Endothelial cell (in vitro differentiated cells): ENCODE results near the gene UBC. TPM values are rescaled to one million over a fixed set of nuclear protein-coding genes. Genes with fewer than 3 reads are reported as not detected.
"Not testable (repeated sequence)": the region's sequence is repeated elsewhere in the genome, so short reads cannot be mapped to it uniquely, and the experiment has no call there.

Experiments
- DNase-seq: peaks from one replicate; pipeline ENCODE4 v3.0.0; 2021; ENCODE audit warnings: low spot score
- H3K27ac Mint-ChIP-seq: one replicate; pipeline ENCODE4 v1.8.0; 2021; ENCODE audit warnings: mixed read lengths, inconsistent platforms; ENCODE audit not compliant: unreplicated experiment
- H3K27me3 Mint-ChIP-seq: one replicate; pipeline ENCODE4 v1.8.0; 2021; ENCODE audit warnings: mild to moderate bottlenecking, moderate library complexity, mixed read lengths, inconsistent platforms; ENCODE audit not compliant: unreplicated experiment
- H3K36me3 Mint-ChIP-seq: one replicate; pipeline ENCODE4 v1.8.0; 2021; ENCODE audit warnings: mild to moderate bottlenecking, low read depth, mixed read lengths, inconsistent platforms; ENCODE audit not compliant: unreplicated experiment
- H3K4me1 Mint-ChIP-seq: one replicate; pipeline ENCODE4 v1.8.0; 2021; ENCODE audit warnings: mild to moderate bottlenecking, mixed read lengths, inconsistent platforms; ENCODE audit not compliant: unreplicated experiment
- H3K4me3 Mint-ChIP-seq: one replicate; pipeline ENCODE4 v1.8.0; 2021; ENCODE audit warnings: mild to moderate bottlenecking, mixed read lengths, inconsistent platforms; ENCODE audit not compliant: unreplicated experiment
- H3K9me3 Mint-ChIP-seq: one replicate; pipeline ENCODE4 v1.8.0; 2021; ENCODE audit warnings: mixed read lengths, inconsistent platforms; ENCODE audit not compliant: unreplicated experiment
- total RNA-seq: library from RNA; stranded (reverse); fragmentation: NEBNext Ultra II Directional; extraction: Animal tissue kit (Norgen Biotek cat#: 25700); gene quantifications from one replicate; pipeline ENCODE4 v1.2.1, GENCODE V29; 2021; ENCODE audit not compliant: unreplicated experiment
- TF ChIP-seq, protein P1 (sequence below): fragments of 200-600 bp; sonication (generic); IDR thresholded peaks from one replicate; pipeline ENCODE4 v1.5.0; 2021; ENCODE audit warnings: antibody characterized with exemption; ENCODE audit not compliant: unreplicated experiment

The UBC gene
- total RNA-seq, 1 donor from 2014 or later, result 765 TPM

DNA sequence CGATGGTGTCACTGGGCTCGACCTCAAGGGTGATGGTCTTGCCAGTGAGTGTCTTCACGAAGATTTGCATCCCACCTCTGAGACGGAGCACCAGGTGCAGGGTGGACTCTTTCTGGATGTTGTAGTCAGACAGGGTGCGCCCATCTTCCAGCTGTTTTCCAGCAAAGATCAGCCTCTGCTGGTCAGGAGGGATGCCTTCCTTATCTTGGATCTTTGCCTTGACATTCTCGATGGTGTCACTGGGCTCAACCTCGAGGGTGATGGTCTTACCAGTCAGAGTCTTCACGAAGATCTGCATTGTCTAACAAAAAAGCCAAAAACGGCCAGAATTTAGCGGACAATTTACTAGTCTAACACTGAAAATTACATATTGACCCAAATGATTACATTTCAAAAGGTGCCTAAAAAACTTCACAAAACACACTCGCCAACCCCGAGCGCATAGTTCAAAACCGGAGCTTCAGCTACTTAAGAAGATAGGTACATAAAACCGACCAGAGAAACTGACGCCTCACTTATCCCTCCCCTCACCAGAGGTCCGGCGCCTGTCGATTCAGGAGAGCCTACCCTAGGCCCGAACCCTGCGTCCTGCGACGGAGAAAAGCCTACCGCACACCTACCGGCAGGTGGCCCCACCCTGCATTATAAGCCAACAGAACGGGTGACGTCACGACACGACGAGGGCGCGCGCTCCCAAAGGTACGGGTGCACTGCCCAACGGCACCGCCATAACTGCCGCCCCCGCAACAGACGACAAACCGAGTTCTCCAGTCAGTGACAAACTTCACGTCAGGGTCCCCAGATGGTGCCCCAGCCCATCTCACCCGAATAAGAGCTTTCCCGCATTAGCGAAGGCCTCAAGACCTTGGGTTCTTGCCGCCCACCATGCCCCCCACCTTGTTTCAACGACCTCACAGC is 717 bp downstream of the UBC start:
- peak overlapping the region; percentile 100 for H3K4me3 Mint-ChIP-seq
- H3K27me3 Mint-ChIP-seq, result peaks cover 37% of the 10 kb centered on the region
- peak; percentile 73 for DNase-seq
- TF ChIP-seq, protein P1, sequence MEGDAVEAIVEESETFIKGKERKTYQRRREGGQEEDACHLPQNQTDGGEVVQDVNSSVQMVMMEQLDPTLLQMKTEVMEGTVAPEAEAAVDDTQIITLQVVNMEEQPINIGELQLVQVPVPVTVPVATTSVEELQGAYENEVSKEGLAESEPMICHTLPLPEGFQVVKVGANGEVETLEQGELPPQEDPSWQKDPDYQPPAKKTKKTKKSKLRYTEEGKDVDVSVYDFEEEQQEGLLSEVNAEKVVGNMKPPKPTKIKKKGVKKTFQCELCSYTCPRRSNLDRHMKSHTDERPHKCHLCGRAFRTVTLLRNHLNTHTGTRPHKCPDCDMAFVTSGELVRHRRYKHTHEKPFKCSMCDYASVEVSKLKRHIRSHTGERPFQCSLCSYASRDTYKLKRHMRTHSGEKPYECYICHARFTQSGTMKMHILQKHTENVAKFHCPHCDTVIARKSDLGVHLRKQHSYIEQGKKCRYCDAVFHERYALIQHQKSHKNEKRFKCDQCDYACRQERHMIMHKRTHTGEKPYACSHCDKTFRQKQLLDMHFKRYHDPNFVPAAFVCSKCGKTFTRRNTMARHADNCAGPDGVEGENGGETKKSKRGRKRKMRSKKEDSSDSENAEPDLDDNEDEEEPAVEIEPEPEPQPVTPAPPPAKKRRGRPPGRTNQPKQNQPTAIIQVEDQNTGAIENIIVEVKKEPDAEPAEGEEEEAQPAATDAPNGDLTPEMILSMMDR, result peak; percentile 54
- H3K4me1 Mint-ChIP-seq, result peaks cover 57% of the 10 kb centered on the region
- H3K36me3 Mint-ChIP-seq, result peaks cover 37% of the 10 kb centered on the region
- peak overlapping the region; percentile 100 for H3K27ac Mint-ChIP-seq
- no peaks in the 10 kb centered on the region for H3K9me3 Mint-ChIP-seq

DNA sequence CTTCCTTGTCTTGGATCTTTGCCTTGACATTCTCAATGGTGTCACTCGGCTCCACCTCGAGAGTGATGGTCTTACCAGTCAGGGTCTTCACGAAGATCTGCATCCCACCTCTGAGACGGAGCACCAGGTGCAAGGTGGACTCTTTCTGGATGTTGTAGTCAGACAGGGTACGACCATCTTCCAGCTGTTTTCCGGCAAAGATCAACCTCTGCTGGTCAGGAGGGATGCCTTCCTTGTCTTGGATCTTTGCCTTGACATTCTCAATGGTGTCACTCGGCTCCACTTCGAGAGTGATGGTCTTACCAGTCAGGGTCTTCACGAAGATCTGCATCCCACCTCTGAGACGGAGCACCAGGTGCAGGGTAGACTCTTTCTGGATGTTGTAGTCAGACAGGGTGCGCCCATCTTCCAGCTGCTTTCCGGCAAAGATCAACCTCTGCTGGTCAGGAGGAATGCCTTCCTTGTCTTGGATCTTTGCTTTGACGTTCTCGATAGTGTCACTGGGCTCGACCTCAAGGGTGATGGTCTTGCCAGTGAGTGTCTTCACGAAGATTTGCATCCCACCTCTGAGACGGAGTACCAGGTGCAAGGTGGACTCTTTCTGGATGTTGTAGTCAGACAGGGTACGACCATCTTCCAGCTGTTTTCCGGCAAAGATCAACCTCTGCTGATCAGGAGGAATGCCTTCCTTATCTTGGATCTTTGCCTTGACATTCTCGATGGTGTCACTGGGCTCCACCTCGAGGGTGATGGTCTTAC is 1.7 kb downstream of the UBC start:
- Mint-ChIP-seq H3K27me3 (peaks cover 33% of the 10 kb centered on the region), H3K4me1 (peaks cover 50% of the 10 kb centered on the region), H3K27ac (peak overlapping the region; percentile 100), H3K36me3 (peaks cover 37% of the 10 kb centered on the region), H3K4me3 (peak overlapping the region; percentile 100)
- DNase-seq, H3K9me3 Mint-ChIP-seq: not testable (repeated sequence)

DNA sequence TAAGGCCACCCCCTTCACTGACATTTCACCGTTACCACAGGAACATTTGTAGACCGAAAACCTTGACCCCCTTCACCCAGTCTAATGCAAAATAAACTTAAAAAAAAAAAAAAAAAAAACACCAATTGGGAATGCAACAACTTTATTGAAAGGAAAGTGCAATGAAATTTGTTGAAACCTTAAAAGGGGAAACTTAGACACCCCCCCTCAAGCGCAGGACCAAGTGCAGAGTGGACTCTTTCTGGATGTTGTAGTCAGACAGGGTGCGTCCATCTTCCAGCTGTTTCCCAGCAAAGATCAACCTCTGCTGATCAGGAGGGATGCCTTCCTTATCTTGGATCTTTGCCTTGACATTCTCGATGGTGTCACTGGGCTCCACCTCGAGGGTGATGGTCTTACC is 2.9 kb downstream of the UBC start:
- H3K4me1 Mint-ChIP-seq, result peaks cover 46% of the 10 kb centered on the region
- H3K4me3 Mint-ChIP-seq, result peak overlapping the region; percentile 76
- H3K9me3 Mint-ChIP-seq, DNase-seq: not testable (repeated sequence)
- peak overlapping the region; percentile 18 for H3K27ac Mint-ChIP-seq
- H3K27me3 Mint-ChIP-seq, result peaks cover 29% of the 10 kb centered on the region
- H3K36me3 Mint-ChIP-seq, result peaks cover 35% of the 10 kb centered on the region

DNA sequence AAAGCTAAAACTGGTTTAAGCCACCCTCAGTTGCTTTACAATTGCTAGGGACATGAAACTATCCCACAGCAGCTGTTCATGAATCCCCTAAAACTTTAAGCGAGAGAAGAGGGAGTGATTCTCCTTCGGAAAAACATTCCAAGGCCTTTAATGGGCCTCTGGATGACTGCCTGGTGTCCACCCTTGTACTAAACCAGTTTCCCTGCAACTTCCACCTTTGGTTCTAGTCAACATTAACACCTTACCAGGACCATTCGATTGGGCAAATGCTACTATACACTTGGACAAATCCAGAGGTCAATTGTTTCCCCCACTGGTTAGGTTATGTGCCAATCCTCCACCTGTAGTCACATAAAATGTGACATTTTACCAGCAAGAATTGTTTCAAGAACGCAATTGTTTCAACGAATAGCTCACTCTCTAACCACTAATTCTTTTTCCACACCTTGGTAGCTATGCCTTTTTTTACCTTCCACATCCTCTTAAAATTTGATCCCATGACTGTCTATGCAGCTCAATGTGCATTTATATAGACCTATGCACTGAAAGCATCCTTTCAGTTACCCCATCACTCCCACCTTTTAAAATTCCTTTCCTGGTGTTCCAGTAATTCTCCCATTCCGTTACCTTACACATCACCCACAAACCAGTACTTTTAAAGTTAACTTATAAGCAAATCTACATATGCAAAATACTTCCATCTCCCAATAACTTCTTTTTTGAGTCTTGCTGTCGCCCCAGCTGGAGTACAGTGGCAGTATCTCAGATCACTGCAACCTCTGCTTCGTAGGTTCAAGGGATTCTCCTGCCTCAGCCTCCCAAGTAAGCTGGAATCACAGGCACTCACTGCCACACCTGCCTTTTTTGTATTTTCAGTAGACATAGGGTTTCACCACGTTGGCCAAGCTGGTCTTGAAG is 3.6 kb downstream of the UBC start:
- peaks cover 47% of the 10 kb centered on the region for H3K4me1 Mint-ChIP-seq
- no peaks in the 10 kb centered on the region for H3K9me3 Mint-ChIP-seq
- DNase-seq, result no peak
- H3K27ac Mint-ChIP-seq, result peak overlapping the region; percentile 34
- H3K4me3 Mint-ChIP-seq, result peak overlapping the region; percentile 76
- H3K36me3 Mint-ChIP-seq, result peaks cover 35% of the 10 kb centered on the region
- peaks cover 25% of the 10 kb centered on the region for H3K27me3 Mint-ChIP-seq
- TF ChIP-seq, protein P1, result no peak

DNA sequence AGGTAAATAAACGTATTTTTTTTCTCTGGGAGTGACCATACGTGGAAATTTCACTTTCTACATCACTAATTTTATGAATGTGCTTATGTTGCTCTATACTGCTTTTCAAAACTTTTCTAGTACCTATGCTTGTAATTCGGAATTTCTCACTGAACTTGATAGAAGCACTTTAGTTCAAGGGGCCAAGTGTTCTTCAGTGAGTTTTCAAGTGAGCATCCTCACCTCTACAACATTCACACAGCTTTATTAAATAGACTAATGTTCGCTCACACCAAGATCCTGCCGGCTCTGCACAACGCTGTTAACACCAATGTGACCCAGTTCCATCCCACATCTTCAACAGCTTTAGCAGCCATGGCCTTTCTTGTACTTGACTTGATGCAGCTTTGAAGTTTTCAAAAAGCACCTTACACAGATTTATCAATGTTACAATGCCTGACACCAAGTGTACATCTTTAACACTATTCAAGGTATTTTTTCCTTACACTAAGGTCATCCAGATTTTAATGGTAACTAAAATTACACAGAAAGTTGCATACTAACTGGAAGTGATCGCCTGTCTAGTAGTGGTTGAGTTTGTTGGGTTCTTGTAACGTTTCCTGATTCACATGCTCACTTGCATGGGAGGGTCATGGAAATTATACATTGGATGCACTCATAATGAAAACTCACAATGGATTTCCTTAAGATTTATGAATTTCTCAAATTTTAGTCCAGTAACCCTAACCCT is 4.5 kb downstream of the UBC start:
- DNase-seq, result no peak
- TF ChIP-seq, protein P1, result no peak
- H3K4me3 Mint-ChIP-seq, result no peak overlapping the region
- H3K4me1 Mint-ChIP-seq, result peaks cover 43% of the 10 kb centered on the region
- H3K36me3 Mint-ChIP-seq, result peaks cover 35% of the 10 kb centered on the region
- H3K9me3 Mint-ChIP-seq, result no peaks in the 10 kb centered on the region
- peak overlapping the region; percentile 61 for H3K27ac Mint-ChIP-seq
- peaks cover 25% of the 10 kb centered on the region for H3K27me3 Mint-ChIP-seq
